HepG2 (cell line): Measurements from ENCODE around the gene SMYD1. TPM values are rescaled to one million over a fixed set of nuclear protein-coding genes. Genes with fewer than 3 reads are reported as not detected.

ENCODE experiments used
- AKAP8 ChIP-seq: sonication (generic); formaldehyde crosslinking; IDR thresholded peaks from 2 replicates; pipeline ENCODE4 v1.5.1; 2020; ENCODE audit warnings: mild to moderate bottlenecking, missing genetic modification reagents
- ARID5B ChIP-seq: IDR thresholded peaks from 2 replicates; pipeline ENCODE4 v1.4.0; 2020; ENCODE audit warnings: mild to moderate bottlenecking, missing genetic modification reagents
- ARNTL ChIP-seq: sonication (generic); formaldehyde crosslinking; IDR thresholded peaks from 2 replicates; pipeline ENCODE4 v1.4.0; 2020; ENCODE audit warnings: mild to moderate bottlenecking, missing genetic modification reagents
- FOSL2 ChIP-seq: sonication (generic); formaldehyde crosslinking; IDR thresholded peaks from 2 replicates; pipeline ENCODE4 v1.4.0; 2020; ENCODE audit warnings: missing genetic modification reagents
- FOXK2 ChIP-seq: fragments of 450-650 bp; IDR thresholded peaks from 2 replicates; pipeline ENCODE4 v1.6.1; 2016
- GZF1 ChIP-seq: sonication (generic); formaldehyde crosslinking; IDR thresholded peaks from 2 replicates; pipeline ENCODE4 v1.5.1; 2020; ENCODE audit warnings: mild to moderate bottlenecking, missing genetic modification reagents
- HHEX ChIP-seq: IDR thresholded peaks from 2 replicates; pipeline ENCODE4 v1.6.1; 2016; ENCODE audit warnings: control low read depth
- HOXA9 ChIP-seq: sonication (generic); formaldehyde crosslinking; IDR thresholded peaks from 2 replicates; pipeline ENCODE4 v1.8.1; 2022; ENCODE audit warnings: missing genetic modification reagents, mild to moderate bottlenecking, moderate library complexity, borderline replicate concordance
- KDM3A ChIP-seq: IDR thresholded peaks from 2 replicates; pipeline ENCODE4 v1.6.1; 2018; ENCODE audit warnings: low read depth, missing compliant biosample characterization
- MEIS2 ChIP-seq: sonication (generic); formaldehyde crosslinking; IDR thresholded peaks from 2 replicates; pipeline ENCODE4 v1.9.0; 2021; ENCODE audit warnings: mild to moderate bottlenecking, missing genetic modification reagents
- NFATC3 ChIP-seq: sonication (generic); formaldehyde crosslinking; IDR thresholded peaks from 2 replicates; pipeline ENCODE4 v1.5.1; 2020; ENCODE audit warnings: mild to moderate bottlenecking, missing genetic modification reagents
- POGK ChIP-seq: sonication (generic); formaldehyde crosslinking; conservative IDR thresholded peaks from 2 replicates; pipeline ENCODE4 v1.8.0; 2022; ENCODE audit warnings: mild to moderate bottlenecking, moderate library complexity, missing genetic modification reagents
- RCOR2 ChIP-seq: IDR thresholded peaks from 2 replicates; pipeline ENCODE4 v1.6.1; 2016; ENCODE audit warnings: missing biosample characterization, missing genetic modification reagents
- SAFB2 ChIP-seq: sonication (generic); formaldehyde crosslinking; IDR thresholded peaks from 2 replicates; pipeline ENCODE4 v1.5.1; 2020; ENCODE audit warnings: missing genetic modification reagents, low read depth, mild to moderate bottlenecking, borderline replicate concordance
- SMAD9 ChIP-seq: sonication (generic); formaldehyde crosslinking; IDR thresholded peaks from 2 replicates; pipeline ENCODE4 v1.5.1; 2020; ENCODE audit warnings: mild to moderate bottlenecking, missing genetic modification reagents
- SRY ChIP-seq: sonication (generic); formaldehyde crosslinking; IDR thresholded peaks from 2 replicates; pipeline ENCODE4 v1.8.0; 2022; ENCODE audit warnings: mild to moderate bottlenecking, missing genetic modification reagents
- TAF1 ChIP-seq: sonication (generic); formaldehyde crosslinking; IDR thresholded peaks from 2 replicates; pipeline ENCODE4 v1.4.0; 2020; ENCODE audit warnings: missing genetic modification reagents
- ZNF740 ChIP-seq: sonication (generic); formaldehyde crosslinking; IDR thresholded peaks from 2 replicates; pipeline ENCODE4 v1.4.0; 2020; ENCODE audit warnings: missing genetic modification reagents
- polyA plus RNA-seq, 8 experiments: library from polyadenylated mRNA; depleted of rRNA in 3 of 8; stranded (reverse) in 7 of 8; unstranded in 1 of 8; fragments of >200 nt; fragmentation: Illumina TruSeq in 4 of 8; extraction: Trizol in 4 of 8; gene quantifications; 2 replicates each; pipeline versions ENCODE4 v1.2.1 to v1.2.3, GENCODE V29; 2011 to 2016; ENCODE audit warnings: low read depth in 4 of 8, missing spikeins in 1 of 8, mixed read lengths in 1 of 8; ENCODE audit not compliant: insufficient read depth in 1 of 8
- total RNA-seq, 5 experiments: library from RNA; depleted of rRNA; stranded (reverse); fragments of >200 nt; fragmentation: Illumina TruSeq; extraction: Trizol; gene quantifications; 2 replicates each; pipeline ENCODE4 v1.2.3, GENCODE V29; 2016; ENCODE audit warnings: low read depth in 1 of 5
- TF ChIP-seq, protein P1 (sequence below): sonication (generic); formaldehyde crosslinking; IDR thresholded peaks from 2 replicates; pipeline ENCODE4 v1.8.0; 2022; ENCODE audit warnings: mild to moderate bottlenecking, missing genetic modification reagents; ENCODE audit not compliant: insufficient replicate concordance
- TF ChIP-seq, protein P2 (sequence below): sonication (generic); formaldehyde crosslinking; IDR thresholded peaks from 2 replicates; pipeline ENCODE4 v1.4.0; 2020; ENCODE audit warnings: mild to moderate bottlenecking, missing genetic modification reagents

The SMYD1 gene
- total and polyA plus RNA-seq, 2 of the 13 experiments (the other 11 are each of a cell fraction or from before 2014, with no cell fraction given) = not detected

DNA sequence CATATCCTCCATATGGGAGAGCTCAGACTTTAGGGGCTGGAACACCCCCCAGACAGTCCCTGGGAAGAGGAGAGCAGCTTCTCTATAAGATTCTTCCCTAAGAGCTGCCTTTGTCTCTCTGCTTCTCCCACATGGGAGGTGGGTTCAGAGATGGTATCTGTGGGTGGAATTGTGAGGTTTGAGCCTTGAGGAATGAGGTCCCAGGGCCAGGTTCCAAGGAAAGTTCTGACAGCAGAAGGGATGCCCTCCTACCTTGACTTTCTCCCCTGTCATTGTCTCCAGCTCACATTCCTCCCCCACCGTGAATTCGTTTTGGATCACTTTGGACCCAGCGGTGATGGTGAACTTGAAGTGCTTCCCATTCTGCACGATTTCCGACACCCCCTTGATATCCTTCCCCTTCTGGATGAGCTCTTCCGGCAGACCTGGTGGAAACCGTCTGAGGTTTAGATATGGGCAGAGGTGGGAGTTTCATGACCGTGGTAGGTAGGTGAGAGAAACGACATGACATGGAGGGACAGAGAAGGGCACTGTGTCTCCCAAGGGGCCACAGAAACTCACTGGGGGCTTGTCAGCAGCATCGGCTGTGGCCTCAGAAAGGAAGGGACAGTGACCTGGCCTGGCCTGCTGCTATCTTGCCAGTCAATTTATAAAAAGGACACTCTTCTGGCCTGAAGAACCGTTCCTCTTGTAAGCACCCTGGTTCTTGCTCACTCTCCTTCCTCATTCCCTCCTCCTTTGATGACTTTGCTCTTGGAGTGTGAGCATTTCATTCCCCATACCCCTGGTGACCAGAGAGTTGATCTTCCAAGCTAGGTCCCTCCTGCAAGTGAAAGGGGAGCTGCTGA lies 58.5 kb downstream of the SMYD1 start (continued):
- TF ChIP-seq KDM3A (CRISPR knock-in tag) (0 out of 2 replicates have a peak, but pooled peaks have one; percentile 32), HHEX (CRISPR knock-in tag) (no peak), ARID5B (CRISPR knock-in tag) (no peak), AKAP8 (CRISPR knock-in tag) (no peak), FOSL2 (CRISPR knock-in tag) (no peak), SMAD9 (CRISPR knock-in tag) (no peak), HOXA9 (CRISPR knock-in tag) (peak; percentile 24; the same call in 1 of the 2 replicates), ARNTL (CRISPR knock-in tag) (no peak), TAF1 (CRISPR knock-in tag) (peak; percentile 21), SAFB2 (CRISPR knock-in tag) (no peak), ZNF740 (CRISPR knock-in tag) (no peak), POGK (CRISPR knock-in tag) (no peak), GZF1 (0 out of 2 replicates have a peak, but pooled peaks have one; percentile 8), FOXK2 (no peak), SRY (CRISPR knock-in tag) (peak; percentile 68; the same call in 1 of the 2 replicates), MEIS2 (CRISPR knock-in tag) (no peak), NFATC3 (CRISPR knock-in tag) (no peak), RCOR2 (CRISPR knock-in tag) (no peak)
- TF ChIP-seq, protein P1, sequence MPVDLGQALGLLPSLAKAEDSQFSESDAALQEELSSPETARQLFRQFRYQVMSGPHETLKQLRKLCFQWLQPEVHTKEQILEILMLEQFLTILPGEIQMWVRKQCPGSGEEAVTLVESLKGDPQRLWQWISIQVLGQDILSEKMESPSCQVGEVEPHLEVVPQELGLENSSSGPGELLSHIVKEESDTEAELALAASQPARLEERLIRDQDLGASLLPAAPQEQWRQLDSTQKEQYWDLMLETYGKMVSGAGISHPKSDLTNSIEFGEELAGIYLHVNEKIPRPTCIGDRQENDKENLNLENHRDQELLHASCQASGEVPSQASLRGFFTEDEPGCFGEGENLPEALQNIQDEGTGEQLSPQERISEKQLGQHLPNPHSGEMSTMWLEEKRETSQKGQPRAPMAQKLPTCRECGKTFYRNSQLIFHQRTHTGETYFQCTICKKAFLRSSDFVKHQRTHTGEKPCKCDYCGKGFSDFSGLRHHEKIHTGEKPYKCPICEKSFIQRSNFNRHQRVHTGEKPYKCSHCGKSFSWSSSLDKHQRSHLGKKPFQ (CRISPR knock-in tag) = no peak
- TF ChIP-seq, protein P2, sequence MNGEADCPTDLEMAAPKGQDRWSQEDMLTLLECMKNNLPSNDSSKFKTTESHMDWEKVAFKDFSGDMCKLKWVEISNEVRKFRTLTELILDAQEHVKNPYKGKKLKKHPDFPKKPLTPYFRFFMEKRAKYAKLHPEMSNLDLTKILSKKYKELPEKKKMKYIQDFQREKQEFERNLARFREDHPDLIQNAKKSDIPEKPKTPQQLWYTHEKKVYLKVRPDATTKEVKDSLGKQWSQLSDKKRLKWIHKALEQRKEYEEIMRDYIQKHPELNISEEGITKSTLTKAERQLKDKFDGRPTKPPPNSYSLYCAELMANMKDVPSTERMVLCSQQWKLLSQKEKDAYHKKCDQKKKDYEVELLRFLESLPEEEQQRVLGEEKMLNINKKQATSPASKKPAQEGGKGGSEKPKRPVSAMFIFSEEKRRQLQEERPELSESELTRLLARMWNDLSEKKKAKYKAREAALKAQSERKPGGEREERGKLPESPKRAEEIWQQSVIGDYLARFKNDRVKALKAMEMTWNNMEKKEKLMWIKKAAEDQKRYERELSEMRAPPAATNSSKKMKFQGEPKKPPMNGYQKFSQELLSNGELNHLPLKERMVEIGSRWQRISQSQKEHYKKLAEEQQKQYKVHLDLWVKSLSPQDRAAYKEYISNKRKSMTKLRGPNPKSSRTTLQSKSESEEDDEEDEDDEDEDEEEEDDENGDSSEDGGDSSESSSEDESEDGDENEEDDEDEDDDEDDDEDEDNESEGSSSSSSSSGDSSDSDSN (CRISPR knock-in tag) = peak; percentile 28; the same call in 1 of the 2 replicates
